Measurements from ENCODE around the gene LYZL2.

GRCh38 chr10:30625080-30625479 is 4.5 kb downstream of the LYZL2 start:
- TF ChIP-seq POLR2A (IDR thresholded peaks at IDR 0.05; ENCODE audit: low read depth) (no peak), POLR2AphosphoS5 (IDR thresholded peaks at IDR 0.05) (no peak)
